PFSK-1 (cell line): Measurements from ENCODE around the gene SH3BP1.

Experiments used
- FOXP2 ChIP-seq: optimal IDR thresholded peaks from 2 replicates; pipeline ENCODE3; 2011; ENCODE audit warnings: borderline replicate concordance, control low read depth, inconsistent platforms; ENCODE audit not compliant: insufficient read depth; ENCODE audit errors: extremely low read length, extremely low read depth
- POLR2AphosphoS5 ChIP-seq: IDR thresholded peaks from 2 replicates; pipeline ENCODE4 v1.6.1; 2012; ENCODE audit warnings: low read depth, mild to moderate bottlenecking, control low read depth, low read length, moderate library complexity
- SIN3A ChIP-seq: IDR thresholded peaks from 2 replicates; pipeline ENCODE4 v1.6.1; 2012; ENCODE audit warnings: mild to moderate bottlenecking, low read length, moderate library complexity, borderline replicate concordance; ENCODE audit not compliant: insufficient read depth
- TAF1 ChIP-seq: IDR thresholded peaks from 2 replicates; pipeline ENCODE4 v1.6.1; 2012; ENCODE audit warnings: low read length, control low read depth, borderline replicate concordance; ENCODE audit not compliant: insufficient read depth
- TF ChIP-seq, protein P1 (sequence below), 2 experiments: IDR thresholded peaks; 2 replicates each; pipeline versions ENCODE4 v1.6.1 to v1.8.0; 2011 to 2012; ENCODE audit warnings: low read depth in 2 of 2, low read length in 2 of 2, control low read depth in 1 of 2, inconsistent platforms in 1 of 2, mild to moderate bottlenecking in 1 of 2, moderate library complexity in 1 of 2; ENCODE audit not compliant: insufficient read depth in 1 of 2

Gene SH3BP1

DNA sequence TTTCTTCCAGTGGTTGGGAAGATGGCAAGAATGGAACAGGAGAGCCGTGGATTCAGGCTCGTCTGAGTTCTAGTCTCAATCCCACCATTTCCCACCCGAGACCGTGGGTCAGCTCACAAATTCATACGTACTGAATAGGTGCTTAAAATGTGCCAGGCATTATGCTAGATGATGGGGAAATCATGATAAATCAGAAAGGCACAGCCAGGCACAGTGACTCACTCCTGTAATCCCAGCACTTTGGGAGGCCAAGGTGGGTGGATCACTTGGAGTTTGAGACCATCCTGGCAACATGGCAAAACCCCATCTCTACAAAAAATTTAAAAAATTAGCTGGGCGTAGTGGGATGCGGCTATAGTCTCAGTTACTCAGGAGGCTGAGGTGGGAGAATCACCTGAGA, 64.4 kb downstream of the SH3BP1 start:
- TF ChIP-seq FOXP2 (no peak), SIN3A (no peak)
- TF ChIP-seq, protein P1, sequence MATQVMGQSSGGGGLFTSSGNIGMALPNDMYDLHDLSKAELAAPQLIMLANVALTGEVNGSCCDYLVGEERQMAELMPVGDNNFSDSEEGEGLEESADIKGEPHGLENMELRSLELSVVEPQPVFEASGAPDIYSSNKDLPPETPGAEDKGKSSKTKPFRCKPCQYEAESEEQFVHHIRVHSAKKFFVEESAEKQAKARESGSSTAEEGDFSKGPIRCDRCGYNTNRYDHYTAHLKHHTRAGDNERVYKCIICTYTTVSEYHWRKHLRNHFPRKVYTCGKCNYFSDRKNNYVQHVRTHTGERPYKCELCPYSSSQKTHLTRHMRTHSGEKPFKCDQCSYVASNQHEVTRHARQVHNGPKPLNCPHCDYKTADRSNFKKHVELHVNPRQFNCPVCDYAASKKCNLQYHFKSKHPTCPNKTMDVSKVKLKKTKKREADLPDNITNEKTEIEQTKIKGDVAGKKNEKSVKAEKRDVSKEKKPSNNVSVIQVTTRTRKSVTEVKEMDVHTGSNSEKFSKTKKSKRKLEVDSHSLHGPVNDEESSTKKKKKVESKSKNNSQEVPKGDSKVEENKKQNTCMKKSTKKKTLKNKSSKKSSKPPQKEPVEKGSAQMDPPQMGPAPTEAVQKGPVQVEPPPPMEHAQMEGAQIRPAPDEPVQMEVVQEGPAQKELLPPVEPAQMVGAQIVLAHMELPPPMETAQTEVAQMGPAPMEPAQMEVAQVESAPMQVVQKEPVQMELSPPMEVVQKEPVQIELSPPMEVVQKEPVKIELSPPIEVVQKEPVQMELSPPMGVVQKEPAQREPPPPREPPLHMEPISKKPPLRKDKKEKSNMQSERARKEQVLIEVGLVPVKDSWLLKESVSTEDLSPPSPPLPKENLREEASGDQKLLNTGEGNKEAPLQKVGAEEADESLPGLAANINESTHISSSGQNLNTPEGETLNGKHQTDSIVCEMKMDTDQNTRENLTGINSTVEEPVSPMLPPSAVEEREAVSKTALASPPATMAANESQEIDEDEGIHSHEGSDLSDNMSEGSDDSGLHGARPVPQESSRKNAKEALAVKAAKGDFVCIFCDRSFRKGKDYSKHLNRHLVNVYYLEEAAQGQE (IDR thresholded peaks at IDR 0.05; ENCODE audit: insufficient read depth in 1 of 2, low read depth in 2 of 2, low read length in 2 of 2), result no peak

GRCh38 chr22:37704645-37705044, 65.2 kb downstream of the SH3BP1 start:
- TF ChIP-seq FOXP2, result no peak
- TF ChIP-seq POLR2AphosphoS5, result no peak
- no peak for TF ChIP-seq SIN3A
- no peak for TF ChIP-seq TAF1
- TF ChIP-seq, protein P1 (IDR thresholded peaks at IDR 0.05; ENCODE audit: insufficient read depth in 1 of 2, low read depth in 2 of 2, low read length in 2 of 2), result no peak

DNA sequence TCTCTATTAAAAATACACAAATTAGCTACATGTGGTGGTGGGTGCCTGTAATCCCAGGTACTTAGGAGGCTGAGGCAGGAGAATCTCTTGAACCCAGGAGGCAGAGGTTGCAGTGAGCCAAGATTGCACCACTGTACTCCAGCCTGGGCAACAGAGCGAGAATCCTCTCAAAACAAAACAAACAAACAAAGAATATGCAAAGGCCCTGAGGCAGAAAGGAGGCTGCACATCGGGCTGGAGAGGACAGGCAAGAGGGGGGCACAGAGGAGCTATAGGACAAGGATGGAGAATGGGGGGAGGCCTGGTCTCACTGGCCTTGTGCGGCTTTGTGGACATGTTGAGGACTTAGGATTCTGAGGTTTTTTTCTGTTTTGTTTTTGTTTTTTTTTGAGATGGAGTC, 65.7 kb downstream of the SH3BP1 start:
- TF ChIP-seq FOXP2, result no peak
- TF ChIP-seq, protein P1 (IDR thresholded peaks at IDR 0.05; ENCODE audit: insufficient read depth in 1 of 2, low read depth in 2 of 2, low read length in 2 of 2), result no peak
- no peak for TF ChIP-seq TAF1
- no peak for TF ChIP-seq SIN3A
- TF ChIP-seq POLR2AphosphoS5, result no peak
